NCI-H2029 (cell line): ENCODE results near the gene DGCR8.

Experiments
- DNase-seq: peaks from one replicate; lab custom pipeline; 2025; lab: John Stamatoyannopoulos, UW

The DGCR8 gene

GRCh38 chr22:20110359-20110985 is 30.4 kb downstream of the DGCR8 start:
- DNase-seq = no peak

GRCh38 chr22:20111045-20111688 is 31.1 kb downstream of the DGCR8 start:
- DNase-seq = peak; percentile 18

GRCh38 chr22:20111689-20112622 is 31.9 kb downstream of the DGCR8 start:
- no peak for DNase-seq

GRCh38 chr22:20112623-20113511 is 32.8 kb downstream of the DGCR8 start:
- DNase-seq = no peak

GRCh38 chr22:20113551-20114310 is 33.7 kb downstream of the DGCR8 start:
- no peak for DNase-seq

GRCh38 chr22:20114506-20115475 is 34.8 kb downstream of the DGCR8 start:
- no peak for DNase-seq

- no peak for DNase-seq
Observed at GRCh38 chr22:20115691-20116375, 35.8 kb downstream of the DGCR8 start, which contains the start of gene RANBP1. Gene RANBP1, plus strand, starts transcription at chr22:20116104. Its CDS starts 81 bp downstream, at chr22:20116185.

GRCh38 chr22:20116376-20116950 is 36.4 kb downstream of the DGCR8 start:
- no peak for DNase-seq

- DNase-seq = peak; percentile 92
Observed at GRCh38 chr22:20116951-20117632, 37.1 kb downstream of the DGCR8 start, which contains the start of gene TRMT2A. Gene TRMT2A, minus strand, starts transcription at chr22:20117226. Its CDS starts 320 bp downstream, at chr22:20116906.

GRCh38 chr22:20117633-20118299 is 37.7 kb downstream of the DGCR8 start:
- DNase-seq = no peak

GRCh38 chr22:20118300-20119020 is 38.4 kb downstream of the DGCR8 start:
- DNase-seq = no peak

GRCh38 chr22:20121856-20122415 is 41.9 kb downstream of the DGCR8 start:
- DNase-seq = no peak

GRCh38 chr22:20123366-20124082 is 43.5 kb downstream of the DGCR8 start:
- no peak for DNase-seq

- no peak for DNase-seq
Observed at GRCh38 chr22:20124083-20124787, 44.2 kb downstream of the DGCR8 start.
